Stimulated activated CD4-positive, alpha-beta T cell treated with anti-CD3 and anti-CD28 coated beads, Interleukin-4, amount 100 ng/mL, for 48 hours (primary cell): ENCODE data around the gene GEMIN5.

Experiments used
- DNase-seq, 2 donors: peaks; one replicate each; pipeline ENCODE4 v3.0.0-alpha.2; 2020; ENCODE audit warnings: low read depth in 2 of 2

Gene GEMIN5

GRCh38 chr5:154892369-154892771, 45.6 kb downstream of the GEMIN5 start:
- DNase-seq: no peak

DNA sequence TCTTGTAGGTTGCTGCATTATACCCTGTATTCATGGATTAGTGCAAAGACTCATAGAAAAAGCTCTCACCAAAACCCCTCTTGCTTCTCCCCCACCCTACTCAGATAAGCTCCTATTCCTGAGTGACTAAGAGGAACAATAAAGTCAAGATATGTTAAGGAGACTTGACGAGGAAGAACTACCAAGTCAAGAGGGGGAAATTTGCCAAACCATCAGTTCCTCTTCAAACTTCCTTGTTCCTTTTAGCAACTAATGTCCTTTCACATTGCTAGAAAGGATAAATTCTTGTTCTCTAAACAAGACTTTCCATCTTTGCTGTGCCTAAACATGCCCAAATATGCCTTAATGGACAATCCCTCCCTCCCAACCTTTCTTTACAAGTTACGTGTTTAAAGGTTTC, 52.6 kb downstream of the GEMIN5 start:
- no peak for DNase-seq

DNA sequence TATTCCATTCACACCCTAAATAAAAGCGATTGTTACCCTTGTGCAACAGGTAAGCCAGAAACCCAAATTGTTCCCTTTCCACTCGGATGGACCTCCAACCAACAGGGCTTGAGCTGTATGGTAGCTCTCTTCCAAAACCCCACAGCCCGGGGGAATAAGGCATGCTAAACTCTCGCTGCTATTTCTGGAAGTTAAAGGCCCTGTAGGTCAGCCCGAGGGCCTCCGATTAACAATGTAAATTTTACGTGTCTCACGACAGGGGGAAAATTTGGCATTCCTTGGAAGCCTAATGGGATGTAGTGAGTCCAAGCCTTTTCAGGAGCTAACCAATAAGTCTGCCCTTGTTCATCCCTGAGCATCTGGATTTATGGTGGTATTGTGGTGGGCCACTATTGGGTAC, 53.6 kb downstream of the GEMIN5 start:
- no peak for DNase-seq

- no peak for DNase-seq
Measured at GRCh38 chr5:154881986-154882385, 56.0 kb downstream of the GEMIN5 start.

DNA sequence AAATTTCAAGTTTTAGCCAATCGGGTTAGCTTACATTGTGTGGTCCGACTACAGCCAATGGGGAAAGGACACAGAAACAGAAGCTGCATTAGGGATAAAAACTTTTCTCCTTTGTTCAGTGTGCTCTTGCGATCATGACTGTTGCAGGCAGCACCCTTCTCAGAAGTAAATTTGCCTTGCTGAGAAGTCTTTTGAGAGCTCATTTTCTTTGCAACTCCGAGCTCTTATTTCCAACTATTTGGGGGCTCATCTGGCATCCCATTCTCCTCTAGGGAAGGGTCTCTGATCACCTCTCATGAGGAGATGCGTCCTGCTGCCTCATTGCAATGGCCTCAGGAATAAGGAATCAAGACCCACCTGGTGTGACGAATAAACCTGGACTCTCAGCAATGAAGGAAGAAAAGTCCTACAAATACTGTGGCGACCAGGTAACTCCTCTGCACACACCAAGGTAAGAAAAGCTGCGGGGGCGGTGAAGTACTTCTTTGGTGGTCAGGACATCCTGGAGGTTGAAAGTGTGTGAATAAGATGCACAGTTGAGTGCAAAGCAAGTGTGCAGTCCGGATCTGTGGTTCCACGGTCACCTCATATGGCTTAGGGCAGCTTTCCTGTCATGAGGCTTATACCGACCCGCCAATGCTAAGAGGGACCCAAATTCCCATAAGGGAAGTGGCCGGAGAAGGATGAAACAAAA, 59.2 kb downstream of the GEMIN5 start:
- DNase-seq: no peak

DNA sequence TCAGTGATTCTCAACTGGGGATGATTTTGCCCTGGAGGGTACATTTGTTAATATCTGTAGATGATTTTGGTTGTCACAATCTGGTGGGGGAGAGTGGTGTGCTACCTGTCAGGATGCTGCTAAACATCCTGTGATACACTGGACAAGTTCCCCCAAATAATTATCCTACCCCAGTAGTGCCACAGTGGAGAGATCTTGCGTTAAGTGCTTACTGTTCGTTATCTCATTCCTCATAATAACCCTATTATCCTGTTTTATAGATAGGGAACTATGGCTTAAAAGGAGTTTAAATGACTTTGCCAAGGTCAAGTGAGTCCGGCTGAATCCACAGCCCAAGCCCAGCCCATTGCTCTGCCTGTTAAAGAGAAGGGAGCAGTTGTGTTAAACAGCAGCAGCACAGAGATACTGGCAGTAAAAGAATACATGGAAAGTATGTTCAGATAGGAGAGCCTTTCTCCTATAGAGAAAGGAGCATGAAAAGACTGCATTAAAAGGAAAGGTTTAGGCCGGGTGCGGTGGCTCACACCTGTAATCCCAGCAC, 64.2 kb downstream of the GEMIN5 start:
- DNase-seq: no peak

- no peak for DNase-seq
Measured at GRCh38 chr5:154871734-154872133, 66.3 kb downstream of the GEMIN5 start.

DNA sequence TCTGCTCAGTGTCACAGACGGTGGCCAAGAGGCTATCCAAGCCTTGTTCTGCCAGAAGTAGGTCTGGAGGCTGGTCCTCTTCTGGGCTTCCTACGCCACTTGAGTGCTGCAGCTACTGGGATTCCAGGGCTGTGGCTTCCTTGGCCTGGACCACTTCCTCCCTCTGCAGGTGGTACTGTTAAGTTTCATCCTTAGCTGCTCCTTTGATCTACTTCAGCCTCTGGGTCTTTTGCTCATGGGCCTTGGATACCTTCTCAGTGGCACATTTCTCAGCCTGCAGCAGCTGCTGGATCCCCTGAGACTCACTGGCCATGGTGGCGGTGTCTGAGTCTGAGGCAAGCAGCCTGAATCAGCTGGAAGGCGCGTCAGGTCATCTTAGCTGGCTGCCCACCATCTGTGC, 69.3 kb downstream of the GEMIN5 start:
- no peak for DNase-seq

DNA sequence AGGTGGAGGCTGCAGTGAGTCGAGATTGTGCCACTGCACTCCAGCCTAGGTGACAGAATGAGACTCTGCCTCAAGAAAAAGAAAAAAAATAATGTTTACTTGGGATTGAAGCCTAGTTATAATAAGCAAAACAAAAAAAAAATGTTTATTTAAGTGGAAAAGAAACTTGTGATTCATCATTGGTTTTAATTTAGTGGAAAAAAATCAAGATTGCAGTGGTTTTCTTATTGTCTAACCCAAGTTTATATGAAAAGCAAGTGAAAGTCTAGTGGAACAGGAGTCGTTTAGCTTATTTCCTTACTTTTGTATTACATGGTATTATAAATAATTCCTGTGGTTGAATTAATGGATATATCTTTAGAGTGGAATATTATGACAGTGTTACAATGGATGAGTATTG, 71.2 kb downstream of the GEMIN5 start:
- DNase-seq: no peak

GRCh38 chr5:154865466-154866184, 72.4 kb downstream of the GEMIN5 start:
- no peak for DNase-seq

DNA sequence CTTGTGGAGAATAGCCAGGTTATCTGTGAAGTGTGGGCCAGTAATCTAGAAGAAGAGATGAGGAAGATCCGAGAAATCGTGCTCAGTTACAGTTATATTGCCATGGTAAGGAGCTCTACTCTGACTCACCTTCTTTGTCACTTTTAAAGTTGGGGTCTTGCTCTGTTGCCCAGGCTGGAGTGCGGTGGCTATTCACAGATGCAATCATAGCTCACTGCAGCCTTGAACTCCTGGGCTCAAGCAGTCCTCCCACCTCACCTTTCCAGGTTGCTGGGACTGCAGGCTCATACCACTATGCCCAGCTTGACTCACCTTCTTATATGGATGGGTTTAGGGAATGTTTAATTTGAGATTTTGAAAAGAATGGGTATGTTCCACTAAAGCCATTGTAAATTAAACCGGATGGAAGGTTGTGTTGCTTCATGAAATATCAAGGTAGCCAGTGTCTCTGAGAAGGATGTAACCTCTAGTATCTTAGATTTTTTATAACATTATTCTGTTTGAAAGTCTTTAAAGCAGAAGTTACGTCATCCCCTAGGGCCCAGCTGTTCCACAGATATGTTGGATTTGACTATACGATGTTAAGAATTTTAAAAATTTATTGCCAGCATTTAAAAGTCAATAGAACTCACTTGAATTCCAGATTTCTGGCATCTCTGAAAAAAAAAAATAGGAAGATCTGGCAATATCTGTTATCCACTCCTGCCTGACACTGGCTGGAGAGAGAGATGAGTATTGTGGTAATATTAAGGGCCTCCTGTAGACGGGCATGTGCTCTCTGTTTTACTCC, 74.5 kb downstream of the GEMIN5 start:
- DNase-seq: no peak

DNA sequence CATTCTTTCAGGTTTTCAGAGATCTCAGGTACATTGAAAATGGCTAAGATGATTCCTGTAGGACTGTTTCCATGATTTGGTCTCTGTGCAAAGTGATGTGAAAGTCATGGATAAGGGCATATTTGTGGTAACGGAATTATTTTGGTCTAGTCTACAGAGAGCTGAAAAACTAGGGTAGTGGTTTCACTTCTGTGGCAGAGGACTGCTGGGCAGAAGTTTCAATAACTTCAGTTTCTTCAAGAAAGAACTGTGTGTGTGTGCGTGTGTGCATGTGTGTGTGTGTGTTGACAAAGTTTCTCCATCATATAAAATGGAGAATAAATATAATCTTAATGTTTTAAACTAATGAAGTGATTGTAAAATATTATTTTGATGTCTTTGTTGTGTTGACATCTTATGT, 75.2 kb downstream of the GEMIN5 start:
- DNase-seq: no peak

DNA sequence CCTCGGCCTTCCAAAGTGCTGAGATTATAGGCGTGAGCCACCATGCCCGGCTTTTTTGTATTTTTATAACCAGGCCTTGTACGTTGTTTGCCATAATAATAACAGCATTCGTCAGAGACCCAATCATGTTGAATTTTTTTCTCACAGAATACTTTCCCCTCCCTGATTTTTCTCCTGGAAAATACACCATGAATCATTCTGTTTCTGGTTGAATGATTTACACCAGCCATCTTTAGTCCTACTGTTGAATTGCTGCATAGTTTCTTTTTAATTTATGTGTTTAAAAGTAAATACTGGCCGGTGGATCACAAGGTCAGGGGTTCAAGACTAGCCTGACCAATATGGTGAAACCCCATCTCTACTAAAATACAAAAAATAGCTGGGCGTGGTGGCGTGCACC, 76.1 kb downstream of the GEMIN5 start:
- DNase-seq: no peak

GRCh38 chr5:154860765-154861164, 77.2 kb downstream of the GEMIN5 start:
- DNase-seq: no peak

- no peak for DNase-seq
Measured at GRCh38 chr5:154860123-154860522, 77.9 kb downstream of the GEMIN5 start.

DNA sequence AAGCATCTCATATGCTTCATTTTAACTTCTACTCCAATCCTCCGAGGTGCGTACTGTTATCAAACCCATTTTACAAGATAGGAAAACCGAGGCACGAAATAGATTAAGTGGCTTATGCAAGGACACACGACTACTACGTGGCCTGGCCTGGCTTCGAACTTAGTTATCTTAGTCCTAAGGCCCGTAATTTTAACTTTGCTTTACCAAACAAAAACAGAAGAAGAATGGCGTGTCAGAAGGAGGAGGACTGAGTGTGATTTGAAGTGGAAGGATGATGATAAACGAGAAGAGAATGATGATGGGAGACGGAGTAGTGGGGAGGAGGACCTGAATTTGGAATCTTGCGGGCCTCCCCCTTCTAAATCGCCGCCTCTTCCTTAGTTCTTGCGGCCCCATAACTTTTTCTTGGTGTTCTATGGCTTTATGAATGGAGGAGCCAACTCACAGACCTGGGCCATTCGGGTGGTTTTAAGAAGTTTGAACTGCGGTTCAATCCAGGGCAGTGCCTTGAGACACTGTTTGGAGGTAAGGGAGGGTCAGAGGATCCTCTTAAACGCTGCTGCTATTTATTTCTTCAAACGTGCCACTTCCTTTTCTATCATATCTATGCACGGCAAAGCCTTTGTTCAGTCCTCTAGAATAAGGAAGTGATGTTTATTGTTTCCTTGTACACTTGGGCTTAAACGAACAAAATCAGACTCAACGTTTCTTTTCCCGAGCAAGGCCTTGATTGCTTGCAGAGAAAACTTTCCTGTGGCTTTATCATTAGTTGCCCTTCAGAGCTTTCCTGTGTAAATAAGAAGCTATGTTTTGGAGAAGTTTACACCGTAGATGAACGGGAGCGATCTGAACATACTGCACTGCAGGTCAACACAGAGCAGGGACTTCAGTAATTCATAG, 78.8 kb downstream of the GEMIN5 start:
- no peak for DNase-seq

GRCh38 chr5:154858297-154858971, 79.6 kb downstream of the GEMIN5 start, which contains the start of gene CNOT8:
Gene CNOT8, plus strand, starts transcription at chr5:154858627. Its CDS starts 4,652 bp downstream, at chr5:154863279.
- peak; percentile 97 to 98 for DNase-seq

GRCh38 chr5:154857530-154858296, 80.3 kb downstream of the GEMIN5 start:
- DNase-seq: peak; percentile 63 to 81

DNA sequence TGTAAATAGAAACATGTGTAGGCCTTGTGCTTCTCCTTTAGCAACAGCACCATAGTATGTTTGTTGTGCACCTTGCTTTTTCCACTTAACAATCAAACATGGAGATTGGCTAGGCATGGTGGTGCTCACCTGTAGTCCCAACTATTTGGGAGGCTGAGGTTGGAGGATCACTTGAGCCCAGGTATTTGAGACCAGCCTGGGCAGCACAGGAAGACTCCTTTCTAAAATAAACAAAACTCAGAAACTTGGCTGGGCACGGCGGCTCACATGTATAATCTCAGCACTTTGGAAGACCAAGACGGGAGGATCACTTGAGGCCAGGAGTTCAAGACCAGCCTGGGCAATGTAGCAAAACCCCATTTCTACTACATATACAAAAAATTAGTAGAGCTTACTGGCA, 86.7 kb downstream of the GEMIN5 start:
- no peak for DNase-seq
